HEK293 (cell line): Measurements from ENCODE around the gene TRAM2.

Experiments used
- CTCF ChIA-PET: fragments of 350-600 bp; formaldehyde crosslinking; extraction: SDS; loops from one replicate; lab custom pipeline; 2021; ENCODE audit warnings: antibody characterized with exemption; lab: Yijun Ruan, JAX
- POLR2A ChIA-PET: fragments of 300-600 bp; formaldehyde crosslinking; extraction: SDS; loops from one replicate; lab custom pipeline; 2020; ENCODE audit warnings: antibody characterized with exemption, inconsistent platforms; lab: Yijun Ruan, JAX
- H3K27ac ChIP-seq: fragments of 200-500 bp; sonication (Bioruptor generic); 2 replicates; pipeline ENCODE4 v1.5.1; 2014; ENCODE audit warnings: low read depth, low read length, control low read depth, inconsistent platforms; ENCODE audit errors: extremely low read depth
- H3K36me3 ChIP-seq, 2 experiments: fragments of 200-500 bp in 1 of 2; sonication (Bioruptor generic) in 1 of 2; 1 replicate in 1 of 2; 2 replicates in 1 of 2; pipeline ENCODE4 v1.5.1; 2014 to 2017; ENCODE audit warnings: inconsistent platforms in 2 of 2, low read length in 2 of 2; ENCODE audit not compliant: control insufficient read depth in 2 of 2, insufficient read depth in 1 of 2
- H3K4me1 ChIP-seq: fragments of 200-500 bp; sonication (Bioruptor generic); 2 replicates; pipeline ENCODE4 v1.5.1; 2014; ENCODE audit warnings: mild to moderate bottlenecking, low read length, inconsistent platforms; ENCODE audit not compliant: control insufficient read depth, insufficient read depth
- H3K4me3 ChIP-seq: 2 replicates; pipeline ENCODE4 v1.5.1; 2011; ENCODE audit warnings: low read depth, mild to moderate bottlenecking, control low read depth, low read length, moderate library complexity
- H3K9me3 ChIP-seq: fragments of 200-500 bp; sonication (Bioruptor generic); 2 replicates; pipeline ENCODE4 v1.5.1; 2014; ENCODE audit warnings: low read depth, low read length, inconsistent platforms; ENCODE audit not compliant: control insufficient read depth, insufficient read depth
- KLF9 ChIP-seq: fragments of 450-650 bp; formaldehyde crosslinking; IDR thresholded peaks from 2 replicates; pipeline ENCODE4 v1.5.1; 2016; ENCODE audit warnings: missing biosample characterization, missing genetic modification characterization, low read depth
- MEIS1 ChIP-seq: sonication (generic); formaldehyde crosslinking; IDR thresholded peaks from 2 replicates; pipeline ENCODE4 v1.8.1; 2022; ENCODE audit warnings: missing genetic modification reagents, mild to moderate bottlenecking, borderline replicate concordance
- RBAK ChIP-seq: fragments of 450-650 bp; formaldehyde crosslinking; IDR thresholded peaks from 2 replicates; pipeline ENCODE4 v1.5.1; 2016; ENCODE audit warnings: missing biosample characterization, missing genetic modification characterization
- SCRT1 ChIP-seq: fragments of 450-650 bp; formaldehyde crosslinking; IDR thresholded peaks from 2 replicates; pipeline ENCODE4 v1.5.1; 2016; ENCODE audit warnings: missing biosample characterization, missing genetic modification characterization, borderline replicate concordance
- SCRT2 ChIP-seq: fragments of 450-650 bp; formaldehyde crosslinking; IDR thresholded peaks from 2 replicates; pipeline ENCODE4 v1.5.1; 2016; ENCODE audit warnings: missing biosample characterization, missing genetic modification characterization
- TCF7L2 ChIP-seq: IDR thresholded peaks from 2 replicates; pipeline ENCODE4 v1.6.1; 2011; ENCODE audit warnings: low read depth, mild to moderate bottlenecking, inconsistent platforms, low read length, moderate library complexity, borderline replicate concordance
- TRIM28 ChIP-seq: IDR thresholded peaks from 2 replicates; pipeline ENCODE4 v1.6.1; 2011; ENCODE audit warnings: low read length, control low read depth, borderline replicate concordance
- ZNF132 ChIP-seq: fragments of 450-650 bp; formaldehyde crosslinking; IDR thresholded peaks from 2 replicates; pipeline ENCODE4 v1.5.1; 2017; ENCODE audit warnings: missing biosample characterization, missing genetic modification characterization, borderline replicate concordance
- ZNF214 ChIP-seq: fragments of 450-650 bp; formaldehyde crosslinking; IDR thresholded peaks from 2 replicates; pipeline ENCODE4 v1.5.1; 2017; ENCODE audit warnings: missing biosample characterization, mild to moderate bottlenecking, missing genetic modification characterization, borderline replicate concordance
- ZNF239 ChIP-seq: fragments of 450-650 bp; formaldehyde crosslinking; IDR thresholded peaks from 2 replicates; pipeline ENCODE4 v1.5.1; 2016; ENCODE audit warnings: missing biosample characterization, missing genetic modification characterization
- ZNF248 ChIP-seq: fragments of 450-650 bp; formaldehyde crosslinking; IDR thresholded peaks from 2 replicates; pipeline ENCODE4 v1.5.1; 2017; ENCODE audit warnings: missing biosample characterization, missing genetic modification characterization
- ZNF266 ChIP-seq: fragments of 450-650 bp; formaldehyde crosslinking; IDR thresholded peaks from 2 replicates; pipeline ENCODE4 v1.5.1; 2016; ENCODE audit warnings: missing biosample characterization, missing genetic modification characterization, low read depth
- ZNF302 ChIP-seq: fragments of 450-650 bp; formaldehyde crosslinking; IDR thresholded peaks from 2 replicates; pipeline ENCODE4 v1.5.1; 2016; ENCODE audit warnings: missing biosample characterization, missing genetic modification characterization, low read depth
- ZNF391 ChIP-seq: fragments of 450-650 bp; formaldehyde crosslinking; IDR thresholded peaks from 2 replicates; pipeline ENCODE4 v1.5.1; 2016; ENCODE audit warnings: low read depth, missing biosample characterization, missing genetic modification characterization, borderline replicate concordance
- ZNF404 ChIP-seq: fragments of 450-650 bp; formaldehyde crosslinking; IDR thresholded peaks from 2 replicates; pipeline ENCODE4 v1.5.1; 2017; ENCODE audit warnings: missing biosample characterization, missing genetic modification characterization
- ZNF423 ChIP-seq: fragments of 450-650 bp; formaldehyde crosslinking; IDR thresholded peaks from 2 replicates; pipeline ENCODE4 v1.5.1; 2016; ENCODE audit warnings: missing biosample characterization, missing genetic modification characterization
- ZNF473 ChIP-seq: fragments of 450-650 bp; formaldehyde crosslinking; IDR thresholded peaks from 2 replicates; pipeline ENCODE4 v1.5.1; 2017; ENCODE audit warnings: missing biosample characterization, missing genetic modification characterization
- ZNF530 ChIP-seq: fragments of 450-650 bp; formaldehyde crosslinking; IDR thresholded peaks from 2 replicates; pipeline ENCODE4 v1.5.1; 2016; ENCODE audit warnings: low read depth, missing biosample characterization, missing genetic modification characterization
- ZNF544 ChIP-seq: fragments of 450-650 bp; formaldehyde crosslinking; IDR thresholded peaks from 2 replicates; pipeline ENCODE4 v1.5.0; 2017; ENCODE audit warnings: missing biosample characterization, missing genetic modification characterization
- ZNF561 ChIP-seq: fragments of 450-650 bp; IDR thresholded peaks from 2 replicates; pipeline ENCODE4 v1.5.1; 2018; ENCODE audit warnings: missing biosample characterization, missing genetic modification characterization, borderline replicate concordance
- ZNF600 ChIP-seq: fragments of 450-650 bp; formaldehyde crosslinking; IDR thresholded peaks from 2 replicates; pipeline ENCODE4 v1.5.1; 2016; ENCODE audit warnings: missing biosample characterization, missing genetic modification characterization
- TF ChIP-seq, protein P1 (sequence below): fragments of 450-650 bp; formaldehyde crosslinking; conservative IDR thresholded peaks from 2 replicates; pipeline ENCODE4 v1.5.1; 2016; ENCODE audit warnings: low read depth, missing biosample characterization, missing genetic modification characterization
- TF ChIP-seq, protein P2 (sequence below): sonication (generic); formaldehyde crosslinking; IDR thresholded peaks from 2 replicates; pipeline ENCODE4 v1.8.1; 2022; ENCODE audit warnings: mild to moderate bottlenecking, moderate library complexity, missing genetic modification reagents

The TRAM2 gene

DNA sequence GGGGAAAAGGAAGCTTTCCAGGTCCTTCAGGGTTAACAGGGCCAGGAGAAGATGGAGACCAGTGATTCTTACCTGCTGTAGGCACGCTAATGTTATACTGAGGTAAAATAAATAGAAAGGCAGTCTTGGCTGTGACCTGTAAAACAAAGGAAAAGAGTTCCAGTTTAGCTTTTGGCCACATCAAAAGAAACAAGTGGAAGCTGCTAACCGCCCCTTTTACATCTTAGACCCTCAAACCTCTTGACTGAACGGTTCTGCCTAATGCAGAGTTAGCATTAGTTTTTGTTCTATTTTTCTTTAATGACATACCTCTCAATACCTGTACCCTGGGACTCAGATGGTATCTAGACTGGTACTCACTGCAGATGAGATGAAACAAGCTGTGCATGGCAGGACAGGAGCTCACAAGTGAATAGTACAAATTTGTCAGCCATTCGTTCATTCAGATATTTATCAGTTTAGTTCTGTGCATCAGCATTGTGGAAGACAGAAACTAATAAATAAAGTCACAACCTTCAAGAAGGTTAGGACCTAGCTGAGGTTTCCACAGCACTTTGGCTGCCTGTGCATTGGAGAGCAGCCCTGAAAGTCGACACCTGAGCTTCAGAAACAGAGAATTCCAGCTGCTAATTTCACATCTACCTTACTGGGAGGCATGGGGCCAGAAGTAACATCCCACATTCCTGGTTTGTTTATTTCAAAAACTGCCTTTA lies 41.0 kb downstream of the TRAM2 start (continued):
- TF ChIP-seq SCRT2 (tag by site-specific recombination) = no peak
- TF ChIP-seq ZNF266 = no peak
- no peak for TF ChIP-seq ZNF600 (tag by site-specific recombination)

DNA sequence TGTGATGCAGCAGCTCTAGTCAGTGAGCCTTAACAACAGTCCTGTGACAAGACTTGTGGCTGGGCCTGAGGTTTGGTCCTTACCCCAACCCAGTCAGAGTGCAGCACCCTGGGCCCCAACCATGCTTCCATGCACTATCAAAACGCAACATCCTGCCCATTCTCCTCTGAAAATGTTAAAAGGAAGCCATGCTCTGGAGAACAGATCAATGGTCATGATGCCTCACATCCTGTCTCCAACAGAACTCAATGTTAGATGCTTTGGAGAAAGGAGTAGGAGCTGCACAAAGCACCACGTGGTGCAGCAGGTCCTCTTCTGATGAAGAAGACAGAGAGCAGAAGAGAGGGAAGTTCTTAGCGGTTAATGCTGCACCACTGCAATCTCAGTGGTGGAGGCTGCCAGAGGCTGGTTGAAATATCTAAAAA lies 41.9 kb downstream of the TRAM2 start:
- Histone ChIP-seq H3K27ac (no peak overlapping the region), H3K4me1 (no peaks in the 10 kb centered on the region), H3K36me3 (peaks cover 0 to 11% of the 10 kb centered on the region in 2 experiments; a peak in 1 of 3 replicates), H3K9me3 (no peaks in the 10 kb centered on the region), H3K4me3 (no peak overlapping the region)
- TF ChIP-seq ZNF404 (no peak), ZNF544 (tag by site-specific recombination) (no peak), KLF9 (no peak), ZNF214 (tag by site-specific recombination) (no peak), ZNF302 (tag by site-specific recombination) (no peak), ZNF132 (no peak), ZNF561 (tag by site-specific recombination) (no peak), SCRT1 (tag by site-specific recombination) (no peak), ZNF473 (tag by site-specific recombination) (no peak), RBAK (tag by site-specific recombination) (no peak), ZNF423 (tag by site-specific recombination) (no peak), TCF7L2 (no peak), ZNF248 (tag by site-specific recombination) (no peak), ZNF239 (no peak), TRIM28 (no peak), ZNF391 (tag by site-specific recombination) (no peak), ZNF530 (tag by site-specific recombination) (no peak), MEIS1 (CRISPR knock-in tag) (no peak)
- TF ChIP-seq, protein P1, sequence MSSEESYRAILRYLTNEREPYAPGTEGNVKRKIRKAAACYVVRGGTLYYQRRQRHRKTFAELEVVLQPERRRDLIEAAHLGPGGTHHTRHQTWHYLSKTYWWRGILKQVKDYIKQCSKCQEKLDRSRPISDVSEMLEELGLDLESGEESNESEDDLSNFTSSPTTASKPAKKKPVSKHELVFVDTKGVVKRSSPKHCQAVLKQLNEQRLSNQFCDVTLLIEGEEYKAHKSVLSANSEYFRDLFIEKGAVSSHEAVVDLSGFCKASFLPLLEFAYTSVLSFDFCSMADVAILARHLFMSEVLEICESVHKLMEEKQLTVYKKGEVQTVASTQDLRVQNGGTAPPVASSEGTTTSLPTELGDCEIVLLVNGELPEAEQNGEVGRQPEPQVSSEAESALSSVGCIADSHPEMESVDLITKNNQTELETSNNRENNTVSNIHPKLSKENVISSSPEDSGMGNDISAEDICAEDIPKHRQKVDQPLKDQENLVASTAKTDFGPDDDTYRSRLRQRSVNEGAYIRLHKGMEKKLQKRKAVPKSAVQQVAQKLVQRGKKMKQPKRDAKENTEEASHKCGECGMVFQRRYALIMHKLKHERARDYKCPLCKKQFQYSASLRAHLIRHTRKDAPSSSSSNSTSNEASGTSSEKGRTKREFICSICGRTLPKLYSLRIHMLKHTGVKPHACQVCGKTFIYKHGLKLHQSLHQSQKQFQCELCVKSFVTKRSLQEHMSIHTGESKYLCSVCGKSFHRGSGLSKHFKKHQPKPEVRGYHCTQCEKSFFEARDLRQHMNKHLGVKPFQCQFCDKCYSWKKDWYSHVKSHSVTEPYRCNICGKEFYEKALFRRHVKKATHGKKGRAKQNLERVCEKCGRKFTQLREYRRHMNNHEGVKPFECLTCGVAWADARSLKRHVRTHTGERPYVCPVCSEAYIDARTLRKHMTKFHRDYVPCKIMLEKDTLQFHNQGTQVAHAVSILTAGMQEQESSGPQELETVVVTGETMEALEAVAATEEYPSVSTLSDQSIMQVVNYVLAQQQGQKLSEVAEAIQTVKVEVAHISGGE = no peak
- TF ChIP-seq, protein P2, sequence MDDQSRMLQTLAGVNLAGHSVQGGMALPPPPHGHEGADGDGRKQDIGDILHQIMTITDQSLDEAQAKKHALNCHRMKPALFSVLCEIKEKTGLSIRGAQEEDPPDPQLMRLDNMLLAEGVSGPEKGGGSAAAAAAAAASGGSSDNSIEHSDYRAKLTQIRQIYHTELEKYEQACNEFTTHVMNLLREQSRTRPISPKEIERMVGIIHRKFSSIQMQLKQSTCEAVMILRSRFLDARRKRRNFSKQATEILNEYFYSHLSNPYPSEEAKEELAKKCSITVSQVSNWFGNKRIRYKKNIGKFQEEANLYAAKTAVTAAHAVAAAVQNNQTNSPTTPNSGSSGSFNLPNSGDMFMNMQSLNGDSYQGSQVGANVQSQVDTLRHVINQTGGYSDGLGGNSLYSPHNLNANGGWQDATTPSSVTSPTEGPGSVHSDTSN (CRISPR knock-in tag) = no peak
- POLR2A ChIA-PET = interaction anchor here (0.7 to 1.0 kb wide), 2 partner anchors 14 to 17 kb away, joined by 3 read pairs; no protein-coding TSS in a partner anchor
- CTCF ChIA-PET = interaction anchor here (1.2 to 1.4 kb wide), 2 partner anchors 10 to 14 kb away, joined by 3 to 4 read pairs; no protein-coding TSS in a partner anchor
